Activated T-cell treated with anti-CD3 and anti-CD28 coated beads for 1 hour (primary cell): ENCODE results near the gene LEKR1.
"Not testable (repeated sequence)": the region's sequence is repeated elsewhere in the genome, so short reads cannot be mapped to it uniquely, and the experiment has no call there.

Source experiments
- DNase-seq: peaks from one replicate; pipeline ENCODE4 v3.0.0-alpha.2; 2020; ENCODE audit warnings: low read depth

The LEKR1 gene

GRCh38 chr3:156826144-156826895 is at the start of gene LEKR1:
TSS of gene LEKR1 (plus strand) at chr3:156826353. CDS start at chr3:156829330, 2,977 bp downstream.
- peak; percentile 36 for DNase-seq

- DNase-seq = no peak
These were observed 49.3 kb upstream of the LEKR1 start for GRCh38 chr3:156776871-156777270.

- no peak for DNase-seq
These were observed 44.6 kb upstream of the LEKR1 start for GRCh38 chr3:156781310-156782230.

GRCh38 chr3:156782319-156782718 is 43.8 kb upstream of the LEKR1 start:
- no peak for DNase-seq

- no peak for DNase-seq
These were observed 43.2 kb upstream of the LEKR1 start for GRCh38 chr3:156782921-156783320.

GRCh38 chr3:156787001-156787400 is 39.2 kb upstream of the LEKR1 start:
- DNase-seq = no peak

GRCh38 chr3:156787926-156788663 is 38.1 kb upstream of the LEKR1 start:
- DNase-seq = no peak

- DNase-seq = no peak
These were observed 37.3 kb upstream of the LEKR1 start for GRCh38 chr3:156788846-156789245.

GRCh38 chr3:156790156-156790555 is 36.0 kb upstream of the LEKR1 start:
- no peak for DNase-seq

- DNase-seq = no peak
These were observed 34.0 kb upstream of the LEKR1 start for GRCh38 chr3:156792114-156792513.

- no peak for DNase-seq
These were observed 33.6 kb upstream of the LEKR1 start for GRCh38 chr3:156792536-156792935.

- no peak for DNase-seq
These were observed 33.2 kb upstream of the LEKR1 start for GRCh38 chr3:156792945-156793344.

GRCh38 chr3:156793400-156793799 is 32.8 kb upstream of the LEKR1 start:
- no peak for DNase-seq

- no peak for DNase-seq
These were observed 32.3 kb upstream of the LEKR1 start for GRCh38 chr3:156793851-156794250.

GRCh38 chr3:156795890-156796481 is 30.2 kb upstream of the LEKR1 start:
- no peak for DNase-seq

GRCh38 chr3:156797368-156797767 is 28.8 kb upstream of the LEKR1 start:
- DNase-seq = no peak

- not testable (repeated sequence) for DNase-seq
These were observed 25.9 kb upstream of the LEKR1 start for GRCh38 chr3:156800287-156800686.

- no peak for DNase-seq
These were observed 24.4 kb upstream of the LEKR1 start for GRCh38 chr3:156801746-156802145.

- DNase-seq = no peak
These were observed 23.1 kb upstream of the LEKR1 start for GRCh38 chr3:156802821-156803606.

- DNase-seq = no peak
These were observed 22.0 kb upstream of the LEKR1 start for GRCh38 chr3:156803952-156804741.
